ENCODE results near the gene DKK3. TPM values are rescaled to one million over a fixed set of nuclear protein-coding genes. Genes with fewer than 3 reads are reported as not detected.

Gene DKK3
- total RNA-seq, 1 experiment from 2014 or later = 156 TPM

GRCh38 chr11:11988681-11989261, 19.7 kb downstream of the DKK3 start:
- no peak for DNase-seq
- H3K4me1 ChIP-seq = peaks cover 40% of the 10 kb centered on the region
- TF ChIP-seq CTCF (IDR thresholded peaks at IDR 0.05; ENCODE audit: insufficient read depth in 1 of 2, low read depth in 1 of 2, low read length in 1 of 2, severe bottlenecking in 1 of 2, unreplicated experiment in 1 of 2) = peak in 1 of 2 experiments; percentile 55

GRCh38 chr11:11988099-11988651, 20.3 kb downstream of the DKK3 start:
- no peak for DNase-seq
- TF ChIP-seq CTCF (IDR thresholded peaks at IDR 0.05; ENCODE audit: insufficient read depth in 1 of 2, low read depth in 1 of 2, low read length in 1 of 2, severe bottlenecking in 1 of 2, unreplicated experiment in 1 of 2) = peak in 1 of 2 experiments; percentile 8
- no peak overlapping the region for H3K4me3 Mint-ChIP-seq (ENCODE audit: unreplicated experiment)
- H3K27me3 Mint-ChIP-seq (ENCODE audit: insufficient read depth, unreplicated experiment) = no peaks in the 10 kb centered on the region
- no peaks in the 10 kb centered on the region for H3K9me3 ChIP-seq
- ChIA-PET CTCF (no interaction called here), POLR2A (no interaction called here)
- H3K36me3 ChIP-seq (ENCODE audit: control insufficient read depth, insufficient read depth, low read length) = peaks cover 6% of the 10 kb centered on the region
- peaks cover 58% of the 10 kb centered on the region for H3K36me3 Mint-ChIP-seq (ENCODE audit: insufficient read depth, unreplicated experiment)
- H3K27me3 ChIP-seq (replicated peaks; ENCODE audit: control insufficient read depth, insufficient read depth, low read length) = no peaks in the 10 kb centered on the region
- peaks cover 34% of the 10 kb centered on the region for H3K4me1 ChIP-seq
- intact Hi-C loops (cut with micrococcal nuclease; ENCODE audit: unreplicated experiment) = no loop called here
- H3K9me3 Mint-ChIP-seq (ENCODE audit: unreplicated experiment) = peaks cover 11% of the 10 kb centered on the region
- H3K4me3 ChIP-seq (ENCODE audit: low read depth, low read length) = no peak overlapping the region
- H3K27ac Mint-ChIP-seq (ENCODE audit: unreplicated experiment) = peak overlapping the region; percentile 50
- H3K4me1 Mint-ChIP-seq (ENCODE audit: low read depth, unreplicated experiment) = peaks cover 25% of the 10 kb centered on the region
- no TSS peak for BruUV-seq (replicated peaks)

More at GRCh38 chr11:11988681-11989261, 19.7 kb downstream of the DKK3 start:
- no TSS peak for BruUV-seq (replicated peaks)
- peaks cover 16% of the 10 kb centered on the region for H3K9me3 Mint-ChIP-seq (ENCODE audit: unreplicated experiment)
- peaks cover 58% of the 10 kb centered on the region for H3K36me3 Mint-ChIP-seq (ENCODE audit: insufficient read depth, unreplicated experiment)
- no peaks in the 10 kb centered on the region for H3K27me3 Mint-ChIP-seq (ENCODE audit: insufficient read depth, unreplicated experiment)
- H3K9me3 ChIP-seq = peaks cover 5% of the 10 kb centered on the region
- H3K36me3 ChIP-seq (ENCODE audit: control insufficient read depth, insufficient read depth, low read length) = peaks cover 4% of the 10 kb centered on the region; the same call in 1 of the 2 replicates
- H3K4me1 Mint-ChIP-seq (ENCODE audit: low read depth, unreplicated experiment) = peaks cover 31% of the 10 kb centered on the region
- H3K27me3 ChIP-seq (replicated peaks; ENCODE audit: control insufficient read depth, insufficient read depth, low read length) = no peaks in the 10 kb centered on the region
- H3K4me3 Mint-ChIP-seq (ENCODE audit: unreplicated experiment) = no peak overlapping the region
- intact Hi-C loops (cut with micrococcal nuclease; ENCODE audit: unreplicated experiment) = no loop called here
- CTCF ChIA-PET = no interaction called here
- peak overlapping the region; percentile 50 for H3K27ac Mint-ChIP-seq (ENCODE audit: unreplicated experiment)
- POLR2A ChIA-PET = no interaction called here
- H3K4me3 ChIP-seq (ENCODE audit: low read depth, low read length) = no peak overlapping the region

GRCh38 chr11:11987503-11988022, 20.9 kb downstream of the DKK3 start:
- Mint-ChIP-seq H3K27me3 (ENCODE audit: insufficient read depth, unreplicated experiment) (no peaks in the 10 kb centered on the region), H3K4me1 (ENCODE audit: low read depth, unreplicated experiment) (peaks cover 23% of the 10 kb centered on the region), H3K9me3 (ENCODE audit: unreplicated experiment) (peaks cover 11% of the 10 kb centered on the region), H3K4me3 (ENCODE audit: unreplicated experiment) (no peak overlapping the region), H3K36me3 (ENCODE audit: insufficient read depth, unreplicated experiment) (peaks cover 63% of the 10 kb centered on the region), H3K27ac (ENCODE audit: unreplicated experiment) (peak overlapping the region; percentile 50)
- ChIA-PET CTCF (no interaction called here), POLR2A (no interaction called here)
- BruUV-seq (replicated peaks) = no TSS peak
- H3K9me3 ChIP-seq = no peaks in the 10 kb centered on the region
- intact Hi-C loops (cut with micrococcal nuclease; ENCODE audit: unreplicated experiment) = no loop called here
- no peak for DNase-seq
- peak; percentile 32 to 42 for TF ChIP-seq CTCF (IDR thresholded peaks at IDR 0.05; ENCODE audit: insufficient read depth in 1 of 2, low read depth in 1 of 2, low read length in 1 of 2, severe bottlenecking in 1 of 2, unreplicated experiment in 1 of 2)
- H3K36me3 ChIP-seq (ENCODE audit: control insufficient read depth, insufficient read depth, low read length) = peaks cover 6% of the 10 kb centered on the region
- no peaks in the 10 kb centered on the region for H3K27me3 ChIP-seq (replicated peaks; ENCODE audit: control insufficient read depth, insufficient read depth, low read length)
- peaks cover 28% of the 10 kb centered on the region for H3K4me1 ChIP-seq
- no peak overlapping the region for H3K4me3 ChIP-seq (ENCODE audit: low read depth, low read length)
